ENCODE measurements around the gene SEC61B.
A peak's percentile ranks its signal among the peaks of the same experiment; 100 is the strongest.

DNA sequence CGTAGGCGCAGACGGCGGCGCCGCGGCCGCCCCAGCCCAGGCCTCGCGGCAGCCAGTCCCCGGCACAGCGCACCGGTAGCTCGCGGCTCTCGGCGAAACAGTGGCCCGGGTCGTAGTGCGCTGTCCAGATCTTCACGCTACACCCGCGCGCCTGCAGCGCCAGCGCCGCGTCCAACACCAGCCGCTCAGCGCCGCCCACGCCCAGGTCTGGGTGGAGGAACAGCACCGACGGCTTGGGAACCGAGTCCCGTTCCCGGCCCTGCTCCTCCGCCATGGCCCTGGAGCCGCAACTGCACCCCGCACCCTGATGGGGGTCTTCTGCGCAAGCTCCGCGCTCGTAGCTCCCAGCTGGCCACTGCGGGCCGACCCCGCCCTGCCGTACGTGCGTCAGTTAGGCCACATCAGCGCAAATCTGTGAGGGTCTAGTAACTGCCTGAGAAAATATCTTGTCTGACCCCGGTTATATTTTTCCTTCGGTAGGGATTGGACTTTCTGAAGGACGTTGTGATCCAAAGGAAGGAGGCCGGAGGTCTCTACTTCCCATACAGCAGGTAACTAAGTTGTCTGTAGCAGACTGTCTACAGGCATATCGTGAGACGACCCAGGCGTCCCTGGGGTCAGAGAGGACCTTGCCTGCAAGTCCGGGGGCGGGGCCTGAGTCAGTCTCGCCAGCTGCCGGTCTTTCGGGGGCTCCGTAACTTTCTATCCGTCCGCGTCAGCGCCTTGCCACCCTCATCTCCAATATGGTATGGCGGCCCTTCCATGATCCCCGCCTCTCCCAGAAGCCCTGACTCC lies at the start of gene SEC61B, which contains the start of gene ALG2:
- TF ChIP-seq, protein P1, sequence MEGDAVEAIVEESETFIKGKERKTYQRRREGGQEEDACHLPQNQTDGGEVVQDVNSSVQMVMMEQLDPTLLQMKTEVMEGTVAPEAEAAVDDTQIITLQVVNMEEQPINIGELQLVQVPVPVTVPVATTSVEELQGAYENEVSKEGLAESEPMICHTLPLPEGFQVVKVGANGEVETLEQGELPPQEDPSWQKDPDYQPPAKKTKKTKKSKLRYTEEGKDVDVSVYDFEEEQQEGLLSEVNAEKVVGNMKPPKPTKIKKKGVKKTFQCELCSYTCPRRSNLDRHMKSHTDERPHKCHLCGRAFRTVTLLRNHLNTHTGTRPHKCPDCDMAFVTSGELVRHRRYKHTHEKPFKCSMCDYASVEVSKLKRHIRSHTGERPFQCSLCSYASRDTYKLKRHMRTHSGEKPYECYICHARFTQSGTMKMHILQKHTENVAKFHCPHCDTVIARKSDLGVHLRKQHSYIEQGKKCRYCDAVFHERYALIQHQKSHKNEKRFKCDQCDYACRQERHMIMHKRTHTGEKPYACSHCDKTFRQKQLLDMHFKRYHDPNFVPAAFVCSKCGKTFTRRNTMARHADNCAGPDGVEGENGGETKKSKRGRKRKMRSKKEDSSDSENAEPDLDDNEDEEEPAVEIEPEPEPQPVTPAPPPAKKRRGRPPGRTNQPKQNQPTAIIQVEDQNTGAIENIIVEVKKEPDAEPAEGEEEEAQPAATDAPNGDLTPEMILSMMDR (IDR thresholded peaks at IDR 0.05) = peak in 1 of 4 donors; percentile 5
- TF ChIP-seq POLR2A (IDR thresholded peaks at IDR 0.05) = peak; percentile 92

Data from right lobe of liver (tissue), 4 donors.